HL-60 (cell line): Measurements from ENCODE around the gene CFAP20DC.

Source experiments
- DNase-seq, 2 experiments: peaks; one replicate each; pipeline ENCODE4 v3.0.0-alpha.2; 2010 to 2020; ENCODE audit warnings: low read depth in 1 of 2, low spot score in 1 of 2
- H3K27ac ChIP-seq: fragments of 250-450 bp; sonication (Bioruptor Pico); replicated peaks from 2 replicates; pipeline ENCODE4 v1.5.1; 2020; ENCODE audit warnings: mild to moderate bottlenecking, moderate library complexity
- H3K27me3 ChIP-seq: fragments of 250-450 bp; sonication (Bioruptor Pico); 2 replicates; pipeline ENCODE4 v1.5.1; 2021; ENCODE audit warnings: mild to moderate bottlenecking, moderate library complexity; ENCODE audit not compliant: insufficient read depth, poor library complexity, severe bottlenecking
- H3K4me3 ChIP-seq: replicated peaks from 2 replicates; pipeline ENCODE4 v1.5.1; 2011; ENCODE audit warnings: mild to moderate bottlenecking, control low read depth, low read length; ENCODE audit not compliant: insufficient read depth
- CTCF ChIP-seq: IDR thresholded peaks from one replicate; pipeline ENCODE4 v1.5.1; 2011; ENCODE audit warnings: low read length, control low read depth, inconsistent platforms; ENCODE audit not compliant: insufficient read depth
- GABPA ChIP-seq: IDR thresholded peaks from 2 replicates; pipeline ENCODE4 v1.6.1; 2012; ENCODE audit warnings: low read depth
- POLR2AphosphoS5 ChIP-seq: IDR thresholded peaks from 2 replicates; pipeline ENCODE4 v1.6.1; 2012; ENCODE audit warnings: low read depth
- REST ChIP-seq: IDR thresholded peaks from 2 replicates; pipeline ENCODE4 v1.6.1; 2012; ENCODE audit warnings: low read depth; ENCODE audit not compliant: insufficient replicate concordance
- SPI1 ChIP-seq: IDR thresholded peaks from 2 replicates; pipeline ENCODE4 v1.6.1; 2012; ENCODE audit warnings: low read depth, mild to moderate bottlenecking, borderline replicate concordance

The CFAP20DC gene

GRCh38 chr3:58955308-58955707, 94.5 kb downstream of the CFAP20DC start:
- no peak overlapping the region for H3K27ac ChIP-seq
- H3K4me3 ChIP-seq, result no peak overlapping the region
- no peaks in the 10 kb centered on the region for H3K27me3 ChIP-seq
- DNase-seq, result no peak
- no peak for TF ChIP-seq GABPA
- no peak for TF ChIP-seq REST
- no peak for TF ChIP-seq CTCF
- TF ChIP-seq SPI1, result no peak
- no peak for TF ChIP-seq POLR2AphosphoS5

GRCh38 chr3:58953288-58953687, 96.5 kb downstream of the CFAP20DC start:
- Histone ChIP-seq H3K27ac (no peak overlapping the region), H3K27me3 (no peaks in the 10 kb centered on the region), H3K4me3 (no peak overlapping the region)
- no peak for TF ChIP-seq REST
- no peak for TF ChIP-seq GABPA
- TF ChIP-seq CTCF, result no peak
- no peak for TF ChIP-seq SPI1
- no peak for TF ChIP-seq POLR2AphosphoS5
- DNase-seq, result no peak

GRCh38 chr3:58952128-58952917, 97.5 kb downstream of the CFAP20DC start:
- H3K27me3 ChIP-seq, result no peaks in the 10 kb centered on the region
- H3K4me3 ChIP-seq, result no peak overlapping the region
- H3K27ac ChIP-seq, result no peak overlapping the region
- TF ChIP-seq REST (no peak), POLR2AphosphoS5 (no peak), CTCF (no peak), SPI1 (no peak), GABPA (no peak)
- DNase-seq, result no peak
